ENCODE measurements around the gene SEC24B.
"Not testable (repeated sequence)": the region's sequence is repeated elsewhere in the genome, so short reads cannot be mapped to it uniquely, and the experiment has no call there.

SEC24B gene

GRCh38 chr4:109497511-109497910 is 63.9 kb downstream of the SEC24B start:
- Histone ChIP-seq H3K36me3 (ENCODE audit: control insufficient read depth, insufficient read depth, low read length) (peaks cover 7% of the 10 kb centered on the region; the same call in 1 of the 2 replicates), H3K27ac (ENCODE audit: low read length) (no peak overlapping the region), H3K27me3 (ENCODE audit: control insufficient read depth, insufficient read depth, low read length) (no peaks in the 10 kb centered on the region), H3K9me3 (ENCODE audit: control insufficient read depth, insufficient read depth, low read length) (no peaks in the 10 kb centered on the region), H3K4me1 (ENCODE audit: control insufficient read depth, insufficient read depth, low read length) (no peaks in the 10 kb centered on the region), H3K4me3 (ENCODE audit: low read length) (no peak overlapping the region)
- no peak for DNase-seq (ENCODE audit: low read depth, low spot score)

- DNase-seq (ENCODE audit: low read depth, low spot score), result no peak
- H3K36me3 ChIP-seq (ENCODE audit: control insufficient read depth, insufficient read depth, low read length), result peaks cover 5% of the 10 kb centered on the region; the same call in 1 of the 2 replicates
- H3K4me3 ChIP-seq (ENCODE audit: low read length), result no peak overlapping the region
- H3K27ac ChIP-seq (ENCODE audit: low read length), result no peak overlapping the region
- H3K4me1 ChIP-seq (ENCODE audit: control insufficient read depth, insufficient read depth, low read length), result no peaks in the 10 kb centered on the region
- H3K9me3 ChIP-seq (ENCODE audit: control insufficient read depth, insufficient read depth, low read length), result no peaks in the 10 kb centered on the region
- no CpG with 5 or more reads among the region's 2 CpGs for WGBS (ENCODE audit: insufficient coverage, insufficient read length)
- no peaks in the 10 kb centered on the region for H3K27me3 ChIP-seq (ENCODE audit: control insufficient read depth, insufficient read depth, low read length)
Measured at GRCh38 chr4:109499513-109499912, 65.9 kb downstream of the SEC24B start.

- no peaks in the 10 kb centered on the region for H3K9me3 ChIP-seq (ENCODE audit: control insufficient read depth, insufficient read depth, low read length)
- no peak for DNase-seq (ENCODE audit: low read depth, low spot score)
- no peak overlapping the region for H3K27ac ChIP-seq (ENCODE audit: low read length)
- H3K4me3 ChIP-seq (ENCODE audit: low read length), result no peak overlapping the region
- H3K27me3 ChIP-seq (ENCODE audit: control insufficient read depth, insufficient read depth, low read length), result no peaks in the 10 kb centered on the region
- no peaks in the 10 kb centered on the region for H3K4me1 ChIP-seq (ENCODE audit: control insufficient read depth, insufficient read depth, low read length)
- H3K36me3 ChIP-seq (ENCODE audit: control insufficient read depth, insufficient read depth, low read length), result no peaks in the 10 kb centered on the region
Measured at GRCh38 chr4:109506890-109507289, 73.3 kb downstream of the SEC24B start.

- DNase-seq (ENCODE audit: low read depth, low spot score), result no peak
- Histone ChIP-seq H3K36me3 (ENCODE audit: control insufficient read depth, insufficient read depth, low read length) (no peaks in the 10 kb centered on the region), H3K4me1 (ENCODE audit: control insufficient read depth, insufficient read depth, low read length) (no peaks in the 10 kb centered on the region), H3K27ac (ENCODE audit: low read length) (no peak overlapping the region), H3K9me3 (ENCODE audit: control insufficient read depth, insufficient read depth, low read length) (no peaks in the 10 kb centered on the region), H3K27me3 (ENCODE audit: control insufficient read depth, insufficient read depth, low read length) (no peaks in the 10 kb centered on the region), H3K4me3 (ENCODE audit: low read length) (no peak overlapping the region)
- WGBS (ENCODE audit: insufficient coverage, insufficient read length), result no CpG with 5 or more reads among the region's 2 CpGs
Measured at GRCh38 chr4:109510687-109511086, 77.1 kb downstream of the SEC24B start.

GRCh38 chr4:109511414-109511813 is 77.8 kb downstream of the SEC24B start:
- Histone ChIP-seq H3K27me3 (ENCODE audit: control insufficient read depth, insufficient read depth, low read length) (no peaks in the 10 kb centered on the region), H3K27ac (ENCODE audit: low read length) (no peak overlapping the region), H3K9me3 (ENCODE audit: control insufficient read depth, insufficient read depth, low read length) (no peaks in the 10 kb centered on the region), H3K36me3 (ENCODE audit: control insufficient read depth, insufficient read depth, low read length) (no peaks in the 10 kb centered on the region), H3K4me1 (ENCODE audit: control insufficient read depth, insufficient read depth, low read length) (no peaks in the 10 kb centered on the region), H3K4me3 (ENCODE audit: low read length) (no peak overlapping the region)
- no CpG with 5 or more reads among the region's 2 CpGs for WGBS (ENCODE audit: insufficient coverage, insufficient read length)
- no peak for DNase-seq (ENCODE audit: low read depth, low spot score)

GRCh38 chr4:109513368-109513767 is 79.8 kb downstream of the SEC24B start:
- H3K27me3 ChIP-seq (ENCODE audit: control insufficient read depth, insufficient read depth, low read length); DNase-seq (ENCODE audit: low read depth, low spot score); H3K36me3 ChIP-seq (ENCODE audit: control insufficient read depth, insufficient read depth, low read length); H3K27ac ChIP-seq (ENCODE audit: low read length); H3K4me1 ChIP-seq (ENCODE audit: control insufficient read depth, insufficient read depth, low read length); H3K4me3 ChIP-seq (ENCODE audit: low read length); H3K9me3 ChIP-seq (ENCODE audit: control insufficient read depth, insufficient read depth, low read length): not testable (repeated sequence)
- 100% methylated on average over 2 of the region's 12 CpGs for whole genome bisulfite sequencing (ENCODE audit: insufficient coverage, insufficient read length)

- H3K27ac ChIP-seq (ENCODE audit: low read length), result no peak overlapping the region
- no peaks in the 10 kb centered on the region for H3K4me1 ChIP-seq (ENCODE audit: control insufficient read depth, insufficient read depth, low read length)
- no peaks in the 10 kb centered on the region for H3K27me3 ChIP-seq (ENCODE audit: control insufficient read depth, insufficient read depth, low read length)
- no peaks in the 10 kb centered on the region for H3K9me3 ChIP-seq (ENCODE audit: control insufficient read depth, insufficient read depth, low read length)
- H3K36me3 ChIP-seq (ENCODE audit: control insufficient read depth, insufficient read depth, low read length), result peaks cover 3% of the 10 kb centered on the region; the same call in 1 of the 2 replicates
- H3K4me3 ChIP-seq (ENCODE audit: low read length), result no peak overlapping the region
- no peak for DNase-seq (ENCODE audit: low read depth, low spot score)
Measured at GRCh38 chr4:109532182-109532581, 98.6 kb downstream of the SEC24B start.

GRCh38 chr4:109545401-109545800 is 111.8 kb downstream of the SEC24B start:
- Histone ChIP-seq H3K27me3 (ENCODE audit: control insufficient read depth, insufficient read depth, low read length) (no peaks in the 10 kb centered on the region), H3K4me3 (ENCODE audit: low read length) (no peak overlapping the region), H3K4me1 (ENCODE audit: control insufficient read depth, insufficient read depth, low read length) (no peaks in the 10 kb centered on the region), H3K9me3 (ENCODE audit: control insufficient read depth, insufficient read depth, low read length) (no peaks in the 10 kb centered on the region), H3K27ac (ENCODE audit: low read length) (no peak overlapping the region), H3K36me3 (ENCODE audit: control insufficient read depth, insufficient read depth, low read length) (no peaks in the 10 kb centered on the region)
- WGBS (ENCODE audit: insufficient coverage, insufficient read length), result no CpG with 5 or more reads among the region's 1 CpG
- DNase-seq (ENCODE audit: low read depth, low spot score), result no peak

- H3K9me3 ChIP-seq (ENCODE audit: control insufficient read depth, insufficient read depth, low read length), result no peaks in the 10 kb centered on the region
- no peak for DNase-seq (ENCODE audit: low read depth, low spot score)
- H3K36me3 ChIP-seq (ENCODE audit: control insufficient read depth, insufficient read depth, low read length), result no peaks in the 10 kb centered on the region
- no CpG with 5 or more reads among the region's 5 CpGs for WGBS (ENCODE audit: insufficient coverage, insufficient read length)
- H3K4me1 ChIP-seq (ENCODE audit: control insufficient read depth, insufficient read depth, low read length), result no peaks in the 10 kb centered on the region
- no peak overlapping the region for H3K4me3 ChIP-seq (ENCODE audit: low read length)
- no peaks in the 10 kb centered on the region for H3K27me3 ChIP-seq (ENCODE audit: control insufficient read depth, insufficient read depth, low read length)
- H3K27ac ChIP-seq (ENCODE audit: low read length), result no peak overlapping the region
Measured at GRCh38 chr4:109547394-109547793, 113.8 kb downstream of the SEC24B start.

GRCh38 chr4:109548655-109549054 is 115.0 kb downstream of the SEC24B start:
- Histone ChIP-seq H3K4me3 (ENCODE audit: low read length) (no peak overlapping the region), H3K27ac (ENCODE audit: low read length) (no peak overlapping the region), H3K9me3 (ENCODE audit: control insufficient read depth, insufficient read depth, low read length) (no peaks in the 10 kb centered on the region), H3K27me3 (ENCODE audit: control insufficient read depth, insufficient read depth, low read length) (no peaks in the 10 kb centered on the region), H3K36me3 (ENCODE audit: control insufficient read depth, insufficient read depth, low read length) (no peaks in the 10 kb centered on the region), H3K4me1 (ENCODE audit: control insufficient read depth, insufficient read depth, low read length) (no peaks in the 10 kb centered on the region)
- WGBS (ENCODE audit: insufficient coverage, insufficient read length), result no CpG with 5 or more reads among the region's 2 CpGs
- DNase-seq (ENCODE audit: low read depth, low spot score), result no peak

GRCh38 chr4:109552237-109552636 is 118.6 kb downstream of the SEC24B start:
- no CpG with 5 or more reads among the region's 6 CpGs for WGBS (ENCODE audit: insufficient coverage, insufficient read length)
- Histone ChIP-seq H3K27ac (ENCODE audit: low read length) (no peak overlapping the region), H3K4me1 (ENCODE audit: control insufficient read depth, insufficient read depth, low read length) (no peaks in the 10 kb centered on the region), H3K36me3 (ENCODE audit: control insufficient read depth, insufficient read depth, low read length) (no peaks in the 10 kb centered on the region; the same call in 1 of the 2 replicates), H3K27me3 (ENCODE audit: control insufficient read depth, insufficient read depth, low read length) (no peaks in the 10 kb centered on the region), H3K9me3 (ENCODE audit: control insufficient read depth, insufficient read depth, low read length) (no peaks in the 10 kb centered on the region), H3K4me3 (ENCODE audit: low read length) (no peak overlapping the region)
- no peak for DNase-seq (ENCODE audit: low read depth, low spot score)
